Pulmonary artery endothelial cell (primary cell): ENCODE results near the gene THSD4. TPM values are rescaled to one million over a fixed set of nuclear protein-coding genes. Genes with fewer than 3 reads are reported as not detected.

Experiments
- DNase-seq: peaks from one replicate; pipeline ENCODE4 v3.0.0-alpha.2; 2011; ENCODE audit warnings: low read depth, low spot score
- total RNA-seq: library from RNA; depleted of rRNA; stranded (reverse); fragments of >200 nt; gene quantifications from 2 replicates; pipeline ENCODE4 v1.2.3, GENCODE V29; 2014

The THSD4 gene
- total RNA-seq, 1 donor from 2014 or later, result 35.2 TPM

DNA sequence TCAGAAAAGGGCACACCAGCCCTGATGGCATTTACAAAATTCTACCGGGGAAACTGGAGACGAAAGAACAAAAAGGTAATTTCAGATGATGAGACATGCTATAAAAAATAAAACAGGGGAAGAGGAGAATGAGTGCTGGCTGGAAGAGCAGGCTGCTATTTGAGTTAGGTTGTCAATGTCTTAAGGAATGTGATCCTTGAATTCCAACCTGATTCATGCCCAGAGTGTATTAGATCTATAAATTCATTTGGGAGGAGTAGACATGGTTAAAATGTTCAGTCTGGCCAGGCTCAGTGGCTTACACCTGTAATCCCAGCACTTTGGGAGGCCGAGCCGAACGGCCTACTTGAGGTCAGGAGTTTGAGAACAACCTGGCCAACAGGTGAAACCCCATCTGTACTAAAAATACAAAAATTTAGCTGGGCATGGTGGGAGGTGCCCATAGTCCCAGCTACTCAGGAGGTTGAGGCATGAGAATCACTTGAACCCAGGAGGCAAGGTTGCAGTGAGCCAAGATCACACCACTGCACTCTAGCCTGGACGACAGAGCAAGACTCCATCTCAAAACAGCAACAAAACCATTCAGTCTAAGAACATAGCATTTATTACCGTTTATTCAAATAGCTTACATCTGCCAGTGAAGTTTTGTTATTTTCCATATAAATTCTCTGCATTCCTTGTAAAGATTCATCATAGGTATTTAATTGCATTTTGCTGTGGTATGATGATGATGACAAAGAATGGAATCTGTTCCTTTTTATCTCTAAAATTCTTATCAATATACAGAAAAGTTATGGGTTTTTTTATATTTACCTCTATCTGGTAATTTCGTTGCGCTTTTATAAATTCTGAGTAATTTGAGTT, 568.4 kb downstream of the THSD4 start:
- DNase-seq, result no peak

DNA sequence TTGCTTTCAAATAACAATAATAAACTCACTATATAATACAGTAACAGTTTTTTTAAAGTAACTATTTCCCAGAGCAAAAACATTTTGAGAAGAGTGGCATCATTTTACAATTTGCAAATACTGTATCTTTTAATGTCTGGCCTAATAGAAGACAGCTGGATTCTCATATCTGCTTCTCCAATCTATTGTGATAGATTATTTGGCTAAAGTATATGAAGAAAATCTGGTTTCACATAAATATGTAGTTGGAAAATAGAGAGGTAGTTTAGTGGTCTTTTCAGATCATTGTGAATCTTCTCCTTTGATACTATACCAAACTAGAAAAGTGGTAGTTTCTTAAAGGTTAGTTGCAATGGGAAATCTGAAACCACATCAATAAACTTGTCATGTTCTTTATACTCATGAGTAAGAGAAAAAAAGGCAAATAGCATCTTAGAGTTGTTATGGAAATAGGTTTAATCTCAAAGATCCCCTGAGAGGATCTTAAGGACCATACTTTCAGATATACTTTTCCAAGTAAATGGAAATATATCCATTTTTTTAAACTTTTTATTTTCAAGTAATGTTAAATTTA, 570.2 kb downstream of the THSD4 start:
- no peak for DNase-seq

GRCh38 chr15:71686221-71687050, 571.2 kb downstream of the THSD4 start:
- no peak for DNase-seq

DNA sequence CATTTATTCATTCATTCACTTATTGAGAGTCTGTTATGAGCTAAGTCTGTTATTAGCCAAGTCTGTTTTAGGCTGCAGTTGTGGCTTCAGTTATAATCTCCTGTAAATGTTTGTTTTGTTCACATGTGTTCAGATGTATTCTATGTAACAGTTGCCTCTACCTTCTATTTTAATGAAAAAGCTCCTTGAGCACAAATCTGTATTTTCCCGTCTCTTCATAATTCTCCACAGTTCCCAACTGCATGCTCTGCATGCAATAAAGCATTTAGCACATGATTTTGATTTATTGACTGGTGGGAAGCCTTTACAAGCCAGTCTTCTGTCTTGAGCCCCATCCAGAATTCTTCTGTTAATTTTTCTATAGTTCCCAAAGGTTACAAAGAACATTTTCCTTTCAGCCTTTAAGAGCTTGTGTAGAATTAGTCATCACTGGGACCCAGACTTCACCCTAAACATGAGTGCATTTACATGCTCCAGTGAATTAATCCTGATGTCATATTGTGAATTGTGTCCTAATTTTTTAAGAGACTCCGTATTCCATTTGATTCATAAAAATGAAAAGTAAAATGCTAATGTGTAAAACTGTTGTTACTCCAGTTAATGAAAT, 572.7 kb downstream of the THSD4 start:
- no peak for DNase-seq

DNA sequence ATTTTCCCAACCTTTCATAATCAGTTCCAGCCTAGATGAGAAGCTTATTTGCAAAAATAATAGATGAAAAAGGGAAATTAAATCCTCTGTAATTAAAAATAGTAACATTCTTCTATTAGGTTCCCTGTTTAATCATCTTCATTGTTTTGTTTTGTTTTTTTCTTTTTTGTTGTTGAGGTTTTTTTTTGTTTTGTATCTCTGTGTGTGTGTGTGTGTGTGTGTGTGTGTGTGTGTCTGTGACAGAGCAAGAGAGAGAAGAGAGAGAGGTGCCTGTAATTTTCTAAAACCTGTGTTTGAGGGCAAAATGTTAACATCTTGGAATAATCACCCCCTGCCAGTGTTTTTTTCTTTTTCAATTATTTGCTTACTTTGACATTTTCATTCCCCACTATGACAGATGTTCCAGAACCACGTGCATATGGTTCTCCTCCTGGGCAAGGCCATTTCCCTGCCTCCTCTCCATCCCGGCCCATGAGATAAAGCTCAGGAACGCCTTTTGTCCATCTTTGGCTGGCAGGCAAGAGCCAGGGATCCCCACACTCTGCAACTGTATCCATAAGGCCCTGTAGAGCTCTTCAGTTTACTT, 573.3 kb downstream of the THSD4 start:
- DNase-seq, result no peak

GRCh38 chr15:71691081-71691457, 575.8 kb downstream of the THSD4 start:
- DNase-seq, result no peak

DNA sequence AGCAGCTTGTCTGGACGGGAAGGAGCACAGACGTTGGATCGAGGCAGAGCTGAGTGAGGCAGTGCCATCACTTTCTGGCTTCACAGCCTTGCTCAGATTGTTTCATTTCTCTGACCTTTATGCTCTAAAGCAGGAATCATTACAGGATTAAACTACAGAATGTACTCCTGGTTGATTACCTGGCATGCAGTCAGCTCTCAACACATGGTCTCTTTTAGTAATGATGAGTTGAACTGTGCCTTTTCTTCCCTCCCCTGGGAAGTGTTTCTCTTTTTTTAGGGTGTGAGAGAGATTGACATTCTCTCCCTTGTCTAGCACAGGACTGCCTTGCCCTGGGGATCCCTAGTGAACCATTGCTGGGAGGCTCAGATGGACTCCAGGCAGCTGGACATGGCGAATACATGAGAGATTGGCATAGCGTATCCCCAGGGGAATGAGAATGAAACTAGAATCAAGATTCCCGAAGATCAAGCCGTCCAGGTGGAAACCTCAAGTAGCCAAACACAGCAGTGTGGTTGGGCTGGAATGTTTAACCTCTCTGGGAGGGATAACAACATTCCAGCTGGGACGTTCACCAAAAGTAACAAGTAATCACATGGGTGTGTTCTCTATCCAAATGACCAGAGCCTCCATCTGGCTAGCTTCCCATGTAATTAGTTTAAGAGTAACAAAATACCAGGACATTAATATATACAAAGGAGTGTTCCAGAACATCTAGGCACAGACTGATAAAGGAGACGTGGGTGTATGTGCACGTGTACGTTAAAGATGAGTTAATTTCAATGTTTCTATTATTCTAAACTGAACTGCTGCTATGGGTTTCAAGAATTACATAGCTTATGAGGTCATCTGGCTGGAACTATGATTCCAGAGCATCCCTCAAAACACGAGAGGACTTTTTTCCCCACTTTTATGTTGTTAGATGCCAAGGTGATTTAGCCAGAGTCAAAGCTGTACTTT, 576.5 kb downstream of the THSD4 start:
- DNase-seq, result no peak

GRCh38 chr15:71697236-71697635, 582.0 kb downstream of the THSD4 start:
- DNase-seq, result no peak

DNA sequence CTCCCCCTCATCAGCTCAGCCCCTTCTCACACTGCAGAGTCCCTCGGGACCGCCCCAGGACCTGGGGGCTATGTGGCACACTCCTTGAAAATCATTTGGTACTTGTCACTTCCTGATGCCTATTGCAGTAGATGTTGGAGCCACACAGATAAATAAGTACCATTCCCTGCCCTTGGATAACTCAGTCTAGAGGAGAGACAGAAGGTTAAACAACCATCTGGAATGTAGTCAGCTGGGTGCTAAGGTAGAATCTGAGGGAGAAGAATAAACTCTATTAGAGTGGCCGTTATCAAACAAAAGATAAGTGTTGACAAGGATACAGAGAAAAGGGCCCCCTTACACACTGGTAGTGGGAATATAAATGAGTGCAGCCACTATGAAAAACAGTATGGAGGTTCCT, 582.8 kb downstream of the THSD4 start:
- no peak for DNase-seq

DNA sequence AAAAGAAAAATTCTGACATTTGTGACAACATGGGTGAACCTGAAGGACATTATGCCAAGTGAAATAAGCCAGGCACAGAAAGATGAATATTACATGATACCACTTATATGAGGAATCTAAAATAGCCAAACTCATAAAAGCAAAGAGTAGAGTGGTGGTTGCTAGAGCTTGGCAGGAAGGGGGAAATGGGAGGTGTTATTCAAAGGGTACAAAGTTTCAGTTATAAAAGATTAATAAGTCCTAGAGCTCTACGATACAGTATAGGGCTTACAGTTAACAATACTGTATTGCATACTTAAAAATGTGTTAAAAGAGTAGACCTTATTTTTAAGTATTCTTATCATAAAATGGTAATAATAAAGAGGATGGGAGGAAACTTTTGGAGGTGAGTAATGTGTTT, 583.5 kb downstream of the THSD4 start:
- DNase-seq, result no peak

DNA sequence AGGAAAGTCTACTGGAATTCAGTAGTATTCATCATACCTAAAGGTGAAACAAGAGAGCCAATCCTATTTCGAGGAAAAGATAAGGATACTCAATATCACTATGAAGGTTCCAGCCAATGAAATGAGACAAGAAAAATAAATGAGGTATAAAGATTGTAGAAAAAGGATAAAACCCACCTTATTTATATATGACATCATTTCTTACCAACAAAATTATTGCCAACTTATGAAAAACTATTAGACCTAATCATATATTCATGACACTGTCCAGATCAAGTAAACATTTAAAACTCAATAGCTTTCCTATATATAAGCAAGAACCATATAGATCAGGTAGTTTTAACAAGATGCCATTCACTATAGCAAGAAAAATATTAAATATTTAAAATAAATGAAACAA, 584.7 kb downstream of the THSD4 start:
- DNase-seq, result no peak

- no peak for DNase-seq
Measured at GRCh38 chr15:71701808-71702207, 586.5 kb downstream of the THSD4 start.

DNA sequence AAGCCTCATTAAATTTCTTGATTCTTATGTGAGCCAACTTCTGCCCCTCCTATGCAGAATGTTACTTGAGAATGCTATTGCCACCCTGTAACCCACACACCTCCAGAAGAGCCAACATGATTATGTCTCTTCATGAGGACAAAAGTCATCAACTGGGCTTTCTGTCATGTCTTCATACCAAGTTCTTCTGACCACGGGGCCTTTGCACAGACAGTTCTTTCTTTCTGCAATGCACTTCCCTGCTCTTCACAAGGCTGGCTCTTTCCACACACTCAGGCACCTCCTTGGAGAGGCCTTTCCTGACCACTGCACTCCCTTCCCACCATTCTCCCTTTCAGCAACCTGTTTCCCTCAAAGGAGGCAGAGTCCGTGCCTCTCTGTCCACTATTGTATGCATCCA, 587.2 kb downstream of the THSD4 start:
- DNase-seq, result no peak

DNA sequence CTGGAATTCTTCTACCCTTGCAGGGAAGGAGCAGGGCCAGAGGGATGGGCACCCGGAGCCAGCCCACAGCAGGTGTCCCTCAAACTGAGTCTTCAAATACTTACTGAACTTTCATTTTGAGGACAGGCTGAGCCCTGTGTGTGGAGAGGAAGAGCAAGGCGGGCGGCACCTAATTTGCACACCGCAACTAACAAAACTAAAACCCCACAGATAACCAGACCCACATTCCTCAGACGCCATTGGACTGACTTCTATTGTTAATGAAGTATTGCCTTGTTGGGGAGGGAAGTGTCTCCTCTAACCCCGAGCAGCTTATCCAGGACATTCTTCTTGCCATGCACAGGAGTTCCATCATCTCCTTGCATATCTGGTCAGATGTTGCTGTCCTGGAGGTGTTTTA, 589.9 kb downstream of the THSD4 start:
- DNase-seq, result no peak

DNA sequence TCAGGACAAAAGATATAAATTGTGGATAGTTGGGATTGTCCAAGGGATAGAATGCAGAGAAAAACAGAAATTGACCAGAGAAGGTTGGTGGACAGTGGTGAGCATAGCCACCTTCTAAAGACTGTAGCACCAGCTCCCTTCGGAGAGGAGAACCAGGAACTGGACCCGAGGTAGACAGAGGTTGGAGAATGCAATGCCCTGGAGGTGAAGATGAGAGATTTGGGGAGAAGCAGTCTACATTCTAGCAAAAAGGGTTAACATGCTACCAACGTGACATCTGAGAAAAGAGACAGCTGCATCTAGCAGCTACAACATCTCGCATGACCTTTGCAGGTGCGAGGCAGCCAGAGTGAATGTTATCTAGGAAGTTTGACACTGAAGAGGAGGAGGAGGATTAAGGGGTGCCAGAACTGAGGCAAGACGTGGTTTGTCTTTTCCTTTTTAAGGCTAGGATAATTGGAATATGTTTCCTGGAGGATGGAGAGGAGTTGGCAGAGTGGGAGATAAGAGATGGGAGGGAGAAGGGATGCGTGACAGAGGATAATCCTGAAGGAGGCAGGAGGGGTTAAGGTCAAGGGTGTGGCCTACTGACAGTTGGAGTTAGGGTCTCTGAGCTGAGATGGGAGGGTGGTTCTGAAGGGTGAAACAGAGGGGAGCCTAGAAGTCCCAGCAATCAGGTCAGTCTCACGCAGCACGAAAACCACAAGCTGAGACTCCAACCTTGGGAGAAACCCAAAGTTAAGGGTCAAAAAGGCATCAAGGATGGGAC, 591.4 kb downstream of the THSD4 start:
- DNase-seq, result no peak

- DNase-seq, result no peak
Measured at GRCh38 chr15:71707230-71708050, 592.2 kb downstream of the THSD4 start.

DNA sequence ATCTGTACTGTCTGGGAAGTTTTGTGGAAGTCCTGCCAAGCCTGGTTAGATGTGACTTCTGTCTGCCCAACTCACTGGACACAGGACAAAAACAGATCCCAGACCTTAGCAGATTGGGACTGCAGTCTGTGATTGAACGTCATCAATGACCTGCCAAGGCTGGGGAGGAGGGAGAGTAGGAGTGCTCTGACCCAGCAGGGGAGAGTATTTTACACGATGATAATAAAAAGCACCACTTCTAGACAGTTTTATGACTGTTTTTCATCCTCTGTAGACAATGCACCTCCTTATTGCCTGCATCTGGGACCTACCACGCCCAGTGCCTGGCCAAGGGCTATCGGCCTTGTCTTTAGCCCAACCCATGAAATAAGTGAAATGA, 592.8 kb downstream of the THSD4 start:
- no peak for DNase-seq

- DNase-seq, result no peak
Measured at GRCh38 chr15:71708741-71709140, 593.5 kb downstream of the THSD4 start.
